Activated naive CD4-positive, alpha-beta T cell (primary cell): Measurements from ENCODE around the gene TAS2R20.
"Not testable (repeated sequence)": the region's sequence is repeated elsewhere in the genome, so short reads cannot be mapped to it uniquely, and the experiment has no call there.

Source experiments
- DNase-seq, 4 experiments: peaks; one replicate each; lab custom pipeline; 2025; lab: John Stamatoyannopoulos, UW

The TAS2R20 gene

GRCh38 chr12:10998204-10998603 is at the start of gene TAS2R20:
Gene TAS2R20, minus strand, starts transcription at chr12:10998304. Its CDS starts 429 bp downstream, at chr12:10997875.
- no peak for DNase-seq

GRCh38 chr12:11041366-11041765 is 43.3 kb upstream of the TAS2R20 start:
- DNase-seq, result not testable (repeated sequence)

- DNase-seq, result no peak
Measured at GRCh38 chr12:11040162-11040561, 42.1 kb upstream of the TAS2R20 start.

GRCh38 chr12:11039171-11039570 is 41.1 kb upstream of the TAS2R20 start:
- no peak for DNase-seq

GRCh38 chr12:11033959-11034358 is 35.9 kb upstream of the TAS2R20 start:
- DNase-seq, result not testable (repeated sequence)

- DNase-seq, result no peak
Measured at GRCh38 chr12:11031307-11031706, 33.2 kb upstream of the TAS2R20 start, which contains the start of gene TAS2R31. Gene TAS2R31, minus strand, starts transcription at chr12:11031407. Its CDS starts 72 bp downstream, at chr12:11031335.

GRCh38 chr12:11026118-11026517 is 28.0 kb upstream of the TAS2R20 start:
- no peak for DNase-seq

GRCh38 chr12:11023387-11023786 is 25.3 kb upstream of the TAS2R20 start:
- DNase-seq, result no peak

- no peak for DNase-seq
Measured at GRCh38 chr12:11022520-11022919, 24.4 kb upstream of the TAS2R20 start, which contains the start of gene TAS2R19. Gene TAS2R19, minus strand, starts transcription at chr12:11022620. Its CDS starts 49 bp downstream, at chr12:11022571.

- DNase-seq, result no peak
Measured at GRCh38 chr12:11016937-11017336, 18.8 kb upstream of the TAS2R20 start.

GRCh38 chr12:11015775-11016430 is 17.8 kb upstream of the TAS2R20 start:
- DNase-seq, result no peak

GRCh38 chr12:11014234-11014633 is 16.1 kb upstream of the TAS2R20 start:
- DNase-seq, result no peak

- DNase-seq, result no peak
Measured at GRCh38 chr12:11007608-11008007, 9.5 kb upstream of the TAS2R20 start.

- no peak for DNase-seq
Measured at GRCh38 chr12:10994307-10994706, 3.8 kb downstream of the TAS2R20 start.

- no peak for DNase-seq
Measured at GRCh38 chr12:10989107-10989506, 9.0 kb downstream of the TAS2R20 start.

GRCh38 chr12:10986812-10987211 is 11.3 kb downstream of the TAS2R20 start, which contains the start of gene TAS2R50:
Gene TAS2R50, minus strand, starts transcription at chr12:10986912. Its CDS starts 52 bp downstream, at chr12:10986860.
- DNase-seq, result no peak

- DNase-seq, result no peak
Measured at GRCh38 chr12:10982244-10982643, 15.9 kb downstream of the TAS2R20 start.

- DNase-seq, result no peak
Measured at GRCh38 chr12:10974965-10975364, 23.1 kb downstream of the TAS2R20 start.

- DNase-seq, result no peak
Measured at GRCh38 chr12:10968765-10969456, 29.2 kb downstream of the TAS2R20 start.

- no peak for DNase-seq
Measured at GRCh38 chr12:10967409-10967808, 30.7 kb downstream of the TAS2R20 start.

GRCh38 chr12:10966314-10966713 is 31.8 kb downstream of the TAS2R20 start:
- DNase-seq, result no peak

GRCh38 chr12:10965476-10965875 is 32.6 kb downstream of the TAS2R20 start:
- no peak for DNase-seq

- no peak for DNase-seq
Measured at GRCh38 chr12:10960211-10960610, 37.9 kb downstream of the TAS2R20 start.
